ENCODE measurements around the gene PITPNC1.
A peak's percentile ranks its signal among the peaks of the same experiment; 100 is the strongest.
"Not testable (repeated sequence)": the region's sequence is repeated elsewhere in the genome, so short reads cannot be mapped to it uniquely, and the experiment has no call there.

The PITPNC1 gene

GRCh38 chr17:67401106-67401505 is 24.0 kb downstream of the PITPNC1 start:
- DNase-seq (ENCODE audit: low spot score) = no peak

- no peak for DNase-seq (ENCODE audit: low spot score)
These were observed 24.8 kb downstream of the PITPNC1 start for GRCh38 chr17:67401598-67402504.

- no peak for DNase-seq (ENCODE audit: low spot score)
These were observed 26.0 kb downstream of the PITPNC1 start for GRCh38 chr17:67403065-67403464.

- DNase-seq (ENCODE audit: low spot score) = no peak
These were observed 26.4 kb downstream of the PITPNC1 start for GRCh38 chr17:67403483-67403882.

- not testable (repeated sequence) for DNase-seq (ENCODE audit: low spot score)
These were observed 31.4 kb downstream of the PITPNC1 start for GRCh38 chr17:67408455-67408830.

GRCh38 chr17:67411397-67411796 is 34.3 kb downstream of the PITPNC1 start:
- DNase-seq (ENCODE audit: low spot score) = no peak

GRCh38 chr17:67412032-67412431 is 35.0 kb downstream of the PITPNC1 start:
- no peak for DNase-seq (ENCODE audit: low spot score)

GRCh38 chr17:67412941-67413340 is 35.9 kb downstream of the PITPNC1 start:
- no peak for DNase-seq (ENCODE audit: low spot score)

- DNase-seq (ENCODE audit: low spot score) = no peak
These were observed 36.3 kb downstream of the PITPNC1 start for GRCh38 chr17:67413388-67413787.

GRCh38 chr17:67414130-67414529 is 37.0 kb downstream of the PITPNC1 start:
- DNase-seq (ENCODE audit: low spot score) = no peak

- no peak for DNase-seq (ENCODE audit: low spot score)
These were observed 37.5 kb downstream of the PITPNC1 start for GRCh38 chr17:67414559-67414958.

GRCh38 chr17:67415291-67415690 is 38.2 kb downstream of the PITPNC1 start:
- no peak for DNase-seq (ENCODE audit: low spot score)

GRCh38 chr17:67417507-67417906 is 40.4 kb downstream of the PITPNC1 start:
- DNase-seq (ENCODE audit: low spot score) = no peak

GRCh38 chr17:67420994-67421393 is 43.9 kb downstream of the PITPNC1 start:
- DNase-seq (ENCODE audit: low spot score) = no peak

GRCh38 chr17:67421869-67422273 is 44.8 kb downstream of the PITPNC1 start:
- peak; percentile 74 for DNase-seq (ENCODE audit: low spot score)

- DNase-seq (ENCODE audit: low spot score) = not testable (repeated sequence)
These were observed 45.2 kb downstream of the PITPNC1 start for GRCh38 chr17:67422296-67422695.

GRCh38 chr17:67422897-67423296 is 45.8 kb downstream of the PITPNC1 start:
- no peak for DNase-seq (ENCODE audit: low spot score)

- no peak for DNase-seq (ENCODE audit: low spot score)
These were observed 48.6 kb downstream of the PITPNC1 start for GRCh38 chr17:67425571-67426160.

GRCh38 chr17:67427424-67427823 is 50.3 kb downstream of the PITPNC1 start:
- no peak for DNase-seq (ENCODE audit: low spot score)

- not testable (repeated sequence) for DNase-seq (ENCODE audit: low spot score)
These were observed 53.4 kb downstream of the PITPNC1 start for GRCh38 chr17:67430515-67430914.

GRCh38 chr17:67431249-67432015 is 54.4 kb downstream of the PITPNC1 start:
- peak; percentile 65 for DNase-seq (ENCODE audit: low spot score)

- no peak for DNase-seq (ENCODE audit: low spot score)
These were observed 56.3 kb downstream of the PITPNC1 start for GRCh38 chr17:67433248-67433924.

All from hepatic stellate cell (primary cell).